Measurements from ENCODE around the gene ZC3H11A.

ZC3H11A gene

DNA sequence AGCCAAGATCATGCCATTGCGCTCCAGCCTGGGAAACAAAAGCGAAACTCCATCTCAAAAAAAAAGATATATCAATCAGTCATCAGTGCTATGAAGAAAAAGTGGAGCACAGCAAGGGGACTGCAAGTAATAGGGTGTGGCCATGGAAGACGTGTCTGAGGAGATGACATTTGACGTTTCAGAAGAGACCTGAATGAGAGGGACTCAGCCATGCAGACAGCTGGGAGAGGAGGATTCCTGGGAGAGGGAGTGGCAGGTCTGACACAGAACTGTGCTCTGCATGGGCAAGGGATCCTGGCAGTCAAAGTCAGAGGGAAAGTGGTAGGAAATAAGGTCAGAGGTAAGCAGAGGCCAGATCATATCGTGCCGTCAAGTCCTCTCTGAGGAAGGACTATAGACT lies 27.2 kb upstream of the ZC3H11A start:
- no peak overlapping the region for H3K4me3 ChIP-seq (replicated peaks; ENCODE audit: insufficient read depth, low read length)
- no peak for DNase-seq (ENCODE audit: low read depth in 1 of 2, low spot score in 1 of 2)
- TF ChIP-seq GABPA (IDR thresholded peaks at IDR 0.05; ENCODE audit: low read depth) (no peak), REST (IDR thresholded peaks at IDR 0.05; ENCODE audit: insufficient replicate concordance, low read depth) (no peak), SPI1 (IDR thresholded peaks at IDR 0.05; ENCODE audit: borderline replicate concordance, low read depth) (no peak), POLR2AphosphoS5 (IDR thresholded peaks at IDR 0.05; ENCODE audit: low read depth) (no peak)
- TF ChIP-seq, protein P1, sequence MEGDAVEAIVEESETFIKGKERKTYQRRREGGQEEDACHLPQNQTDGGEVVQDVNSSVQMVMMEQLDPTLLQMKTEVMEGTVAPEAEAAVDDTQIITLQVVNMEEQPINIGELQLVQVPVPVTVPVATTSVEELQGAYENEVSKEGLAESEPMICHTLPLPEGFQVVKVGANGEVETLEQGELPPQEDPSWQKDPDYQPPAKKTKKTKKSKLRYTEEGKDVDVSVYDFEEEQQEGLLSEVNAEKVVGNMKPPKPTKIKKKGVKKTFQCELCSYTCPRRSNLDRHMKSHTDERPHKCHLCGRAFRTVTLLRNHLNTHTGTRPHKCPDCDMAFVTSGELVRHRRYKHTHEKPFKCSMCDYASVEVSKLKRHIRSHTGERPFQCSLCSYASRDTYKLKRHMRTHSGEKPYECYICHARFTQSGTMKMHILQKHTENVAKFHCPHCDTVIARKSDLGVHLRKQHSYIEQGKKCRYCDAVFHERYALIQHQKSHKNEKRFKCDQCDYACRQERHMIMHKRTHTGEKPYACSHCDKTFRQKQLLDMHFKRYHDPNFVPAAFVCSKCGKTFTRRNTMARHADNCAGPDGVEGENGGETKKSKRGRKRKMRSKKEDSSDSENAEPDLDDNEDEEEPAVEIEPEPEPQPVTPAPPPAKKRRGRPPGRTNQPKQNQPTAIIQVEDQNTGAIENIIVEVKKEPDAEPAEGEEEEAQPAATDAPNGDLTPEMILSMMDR (IDR thresholded peaks at IDR 0.05; ENCODE audit: insufficient read depth, low read length), result no peak
- H3K27me3 ChIP-seq (ENCODE audit: insufficient read depth, poor library complexity, severe bottlenecking), result no peaks in the 10 kb centered on the region
- peak overlapping the region; percentile 93 for H3K27ac ChIP-seq (replicated peaks)

DNA sequence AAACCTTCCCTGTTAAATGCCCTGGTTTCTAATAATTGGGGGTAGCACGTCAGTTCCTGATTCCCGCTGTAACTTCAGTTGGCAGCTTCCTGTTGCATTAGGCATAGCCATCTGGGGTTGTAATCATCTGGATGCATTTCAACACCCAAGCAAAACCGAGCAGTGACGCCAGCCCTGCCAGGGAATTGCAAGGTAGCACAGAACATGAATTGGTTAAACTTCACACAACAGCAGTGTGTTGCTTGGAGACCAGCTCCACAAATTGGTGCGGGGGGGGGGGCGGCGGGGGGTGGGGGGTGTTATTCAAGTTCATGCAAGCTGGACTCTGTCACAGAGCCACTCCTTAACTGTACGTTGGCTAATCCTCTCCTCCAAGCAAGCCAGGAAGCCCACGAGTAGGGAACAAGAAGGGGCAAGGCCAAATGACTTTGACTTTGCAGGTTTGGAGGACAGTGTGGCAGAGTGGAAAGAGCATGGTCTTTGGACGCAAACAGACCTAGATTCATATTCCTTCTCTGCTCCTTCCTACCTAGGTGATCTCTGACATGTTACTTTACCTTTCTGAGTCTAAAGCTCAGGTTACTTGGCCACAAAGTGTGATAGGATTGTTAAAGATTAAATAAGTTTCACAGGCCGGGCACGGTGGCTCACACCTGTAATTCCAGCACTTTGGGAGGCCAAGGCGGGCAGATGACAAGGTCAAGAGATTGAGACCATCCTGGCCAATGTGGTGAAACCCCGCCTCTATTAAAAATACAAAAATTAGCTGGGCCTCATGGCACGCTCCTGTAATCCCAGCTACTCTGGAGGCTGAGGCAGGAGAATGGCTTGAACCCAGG lies 25.7 kb upstream of the ZC3H11A start:
- peak; percentile 98 for DNase-seq (ENCODE audit: low read depth in 1 of 2, low spot score in 1 of 2)
- Histone ChIP-seq H3K4me3 (replicated peaks; ENCODE audit: insufficient read depth, low read length) (no peak overlapping the region), H3K27ac (replicated peaks) (peak overlapping the region; percentile 93), H3K27me3 (ENCODE audit: insufficient read depth, poor library complexity, severe bottlenecking) (no peaks in the 10 kb centered on the region)
- TF ChIP-seq, protein P1 (IDR thresholded peaks at IDR 0.05; ENCODE audit: insufficient read depth, low read length), result no peak
- TF ChIP-seq REST (IDR thresholded peaks at IDR 0.05; ENCODE audit: insufficient replicate concordance, low read depth), result no peak
- TF ChIP-seq GABPA (IDR thresholded peaks at IDR 0.05; ENCODE audit: low read depth), result 0 out of 2 replicates have a peak, but pooled peaks have one; percentile 40
- TF ChIP-seq POLR2AphosphoS5 (IDR thresholded peaks at IDR 0.05; ENCODE audit: low read depth), result peak; percentile 98
- TF ChIP-seq SPI1 (IDR thresholded peaks at IDR 0.05; ENCODE audit: borderline replicate concordance, low read depth), result peak; percentile 82; the same call in 1 of the 2 replicates

GRCh38 chr1:203771901-203772301 lies 23.5 kb upstream of the ZC3H11A start:
- no peak for DNase-seq (ENCODE audit: low read depth in 1 of 2, low spot score in 1 of 2)
- Histone ChIP-seq H3K27ac (replicated peaks) (no peak overlapping the region), H3K4me3 (replicated peaks; ENCODE audit: insufficient read depth, low read length) (no peak overlapping the region), H3K27me3 (ENCODE audit: insufficient read depth, poor library complexity, severe bottlenecking) (no peaks in the 10 kb centered on the region)
- no peak for TF ChIP-seq SPI1 (IDR thresholded peaks at IDR 0.05; ENCODE audit: borderline replicate concordance, low read depth)
- TF ChIP-seq, protein P1 (IDR thresholded peaks at IDR 0.05; ENCODE audit: insufficient read depth, low read length), result no peak
- no peak for TF ChIP-seq POLR2AphosphoS5 (IDR thresholded peaks at IDR 0.05; ENCODE audit: low read depth)
- no peak for TF ChIP-seq GABPA (IDR thresholded peaks at IDR 0.05; ENCODE audit: low read depth)
- TF ChIP-seq REST (IDR thresholded peaks at IDR 0.05; ENCODE audit: insufficient replicate concordance, low read depth), result no peak

All from HL-60 (cell line).